Transverse colon (tissue), 4 donors: ENCODE data around the gene KIFC3.

Source experiments
- POLR2A ChIP-seq: fragments of 450-650 bp; IDR thresholded peaks from one replicate; pipeline ENCODE4 v1.6.1; 2016; ENCODE audit warnings: antibody characterized with exemption, mild to moderate bottlenecking, moderate library complexity
- POLR2AphosphoS5 ChIP-seq, 3 donors: sonication (generic); formaldehyde crosslinking; IDR thresholded peaks; one replicate each; pipeline ENCODE4 v1.6.1; 2016; ENCODE audit warnings: antibody characterized with exemption in 3 of 3
- TF ChIP-seq, protein P1 (sequence below), 5 experiments: fragments of 200-600 bp in 3 of 5; fragments of 450-650 bp in 2 of 5; sonication (generic) in 3 of 5; IDR thresholded peaks; 1 replicate in 2 of 5; 2 replicates in 3 of 5; pipeline ENCODE4 v1.5.1; 2016 to 2017; ENCODE audit warnings: antibody characterized with exemption in 5 of 5, inconsistent platforms in 3 of 5, mild to moderate bottlenecking in 2 of 5, moderate library complexity in 1 of 5

DNA sequence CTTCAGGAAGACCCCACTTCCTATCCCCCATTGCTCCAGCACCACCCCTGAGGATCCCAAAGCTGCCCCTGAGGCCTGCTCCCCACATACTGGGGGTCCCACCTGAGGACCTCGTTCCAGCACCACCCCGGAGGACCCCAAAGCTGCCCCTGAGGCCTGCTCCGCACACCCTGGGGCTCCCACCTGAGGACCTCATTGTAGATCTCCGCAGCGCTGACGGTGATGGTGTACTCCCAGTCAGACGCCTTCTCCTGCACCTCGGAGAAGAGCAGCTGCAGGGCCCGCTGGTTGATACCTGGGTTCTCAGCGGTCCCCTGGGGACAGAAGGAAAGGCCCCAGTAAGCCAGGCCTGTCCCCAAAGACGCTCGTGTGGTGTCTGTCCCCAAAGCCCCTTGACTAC is 40.3 kb downstream of the KIFC3 start:
- TF ChIP-seq, protein P1, sequence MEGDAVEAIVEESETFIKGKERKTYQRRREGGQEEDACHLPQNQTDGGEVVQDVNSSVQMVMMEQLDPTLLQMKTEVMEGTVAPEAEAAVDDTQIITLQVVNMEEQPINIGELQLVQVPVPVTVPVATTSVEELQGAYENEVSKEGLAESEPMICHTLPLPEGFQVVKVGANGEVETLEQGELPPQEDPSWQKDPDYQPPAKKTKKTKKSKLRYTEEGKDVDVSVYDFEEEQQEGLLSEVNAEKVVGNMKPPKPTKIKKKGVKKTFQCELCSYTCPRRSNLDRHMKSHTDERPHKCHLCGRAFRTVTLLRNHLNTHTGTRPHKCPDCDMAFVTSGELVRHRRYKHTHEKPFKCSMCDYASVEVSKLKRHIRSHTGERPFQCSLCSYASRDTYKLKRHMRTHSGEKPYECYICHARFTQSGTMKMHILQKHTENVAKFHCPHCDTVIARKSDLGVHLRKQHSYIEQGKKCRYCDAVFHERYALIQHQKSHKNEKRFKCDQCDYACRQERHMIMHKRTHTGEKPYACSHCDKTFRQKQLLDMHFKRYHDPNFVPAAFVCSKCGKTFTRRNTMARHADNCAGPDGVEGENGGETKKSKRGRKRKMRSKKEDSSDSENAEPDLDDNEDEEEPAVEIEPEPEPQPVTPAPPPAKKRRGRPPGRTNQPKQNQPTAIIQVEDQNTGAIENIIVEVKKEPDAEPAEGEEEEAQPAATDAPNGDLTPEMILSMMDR (IDR thresholded peaks at IDR 0.05) = no peak
- TF ChIP-seq POLR2A (no peak), POLR2AphosphoS5 (IDR thresholded peaks at IDR 0.05) (no peak)
